Uterus (tissue), 2 donors: ENCODE data around the gene RASL10B.

Experiments
- POLR2A ChIP-seq, 2 donors: fragments of 450-650 bp; IDR thresholded peaks; one replicate each; pipeline ENCODE4 v1.6.1; 2016; ENCODE audit warnings: antibody characterized with exemption in 2 of 2, mild to moderate bottlenecking in 1 of 2, moderate library complexity in 1 of 2
- TF ChIP-seq, protein P1 (sequence below), 4 experiments: fragments of 200-600 bp in 2 of 4; fragments of 450-650 bp in 2 of 4; sonication (generic) in 2 of 4; IDR thresholded peaks; one replicate each; pipeline ENCODE4 v1.5.1; 2016 to 2019; ENCODE audit warnings: antibody characterized with exemption in 4 of 4, mild to moderate bottlenecking in 2 of 4, moderate library complexity in 1 of 4

DNA sequence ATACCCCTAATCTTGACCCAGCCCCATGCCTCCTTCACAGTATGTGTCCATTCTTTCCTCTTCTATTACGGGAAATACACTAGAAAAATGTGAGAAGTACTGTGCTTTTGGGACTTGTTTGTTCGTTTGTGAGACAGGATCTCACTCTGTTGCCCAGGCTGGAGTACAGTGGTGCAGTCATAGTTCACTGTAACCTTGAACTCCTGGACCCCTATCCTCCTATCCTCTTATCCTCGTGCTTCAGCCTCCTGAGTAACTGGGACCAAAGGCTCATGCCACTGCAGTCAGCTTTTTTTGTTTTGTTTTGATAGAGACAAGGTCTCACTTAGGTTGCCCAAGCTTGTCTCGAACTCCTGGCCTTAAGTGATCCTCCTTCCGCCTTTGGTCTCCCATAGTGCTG, 29.9 kb upstream of the RASL10B start:
- TF ChIP-seq, protein P1, sequence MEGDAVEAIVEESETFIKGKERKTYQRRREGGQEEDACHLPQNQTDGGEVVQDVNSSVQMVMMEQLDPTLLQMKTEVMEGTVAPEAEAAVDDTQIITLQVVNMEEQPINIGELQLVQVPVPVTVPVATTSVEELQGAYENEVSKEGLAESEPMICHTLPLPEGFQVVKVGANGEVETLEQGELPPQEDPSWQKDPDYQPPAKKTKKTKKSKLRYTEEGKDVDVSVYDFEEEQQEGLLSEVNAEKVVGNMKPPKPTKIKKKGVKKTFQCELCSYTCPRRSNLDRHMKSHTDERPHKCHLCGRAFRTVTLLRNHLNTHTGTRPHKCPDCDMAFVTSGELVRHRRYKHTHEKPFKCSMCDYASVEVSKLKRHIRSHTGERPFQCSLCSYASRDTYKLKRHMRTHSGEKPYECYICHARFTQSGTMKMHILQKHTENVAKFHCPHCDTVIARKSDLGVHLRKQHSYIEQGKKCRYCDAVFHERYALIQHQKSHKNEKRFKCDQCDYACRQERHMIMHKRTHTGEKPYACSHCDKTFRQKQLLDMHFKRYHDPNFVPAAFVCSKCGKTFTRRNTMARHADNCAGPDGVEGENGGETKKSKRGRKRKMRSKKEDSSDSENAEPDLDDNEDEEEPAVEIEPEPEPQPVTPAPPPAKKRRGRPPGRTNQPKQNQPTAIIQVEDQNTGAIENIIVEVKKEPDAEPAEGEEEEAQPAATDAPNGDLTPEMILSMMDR (IDR thresholded peaks at IDR 0.05), result no peak
- TF ChIP-seq POLR2A (IDR thresholded peaks at IDR 0.05), result no peak
